Muscle of leg (tissue), 11 donors: ENCODE data around the gene GGT7. TPM values are rescaled to one million over a fixed set of nuclear protein-coding genes. Genes with fewer than 3 reads are reported as not detected.
A peak's percentile ranks its signal among the peaks of the same experiment; 100 is the strongest.

ENCODE experiments used
- DNase-seq: peaks from one replicate; pipeline ENCODE4 v3.0.0; 2013
- H3K27ac ChIP-seq: one replicate; pipeline ENCODE4 v1.5.1; 2013; ENCODE audit warnings: mild to moderate bottlenecking, low read length, control low read depth
- H3K27me3 ChIP-seq: one replicate; pipeline ENCODE4 v1.6.1; 2013; ENCODE audit warnings: low read length; ENCODE audit not compliant: control insufficient read depth, insufficient read depth
- H3K36me3 ChIP-seq: one replicate; pipeline ENCODE4 v1.6.1; 2013; ENCODE audit warnings: low read length; ENCODE audit not compliant: control insufficient read depth, insufficient read depth
- H3K4me1 ChIP-seq: one replicate; pipeline ENCODE4 v1.6.1; 2013; ENCODE audit warnings: low read length; ENCODE audit not compliant: control insufficient read depth, insufficient read depth
- H3K4me3 ChIP-seq: one replicate; pipeline ENCODE4 v1.5.1; 2013; ENCODE audit warnings: low read length, control low read depth
- H3K9me3 ChIP-seq: replicated peaks from 2 replicates; pipeline ENCODE4 v1.6.1; 2013; ENCODE audit warnings: low read depth, low read length; ENCODE audit not compliant: control insufficient read depth
- WGBS: methylation state at CpG from one replicate; pipeline ENCODE4 v1.1.5; 2013; ENCODE audit warnings: missing lambda C conversion rate; ENCODE audit not compliant: insufficient coverage; 5-methylcytosine and 5-hydroxymethylcytosine counted together
- polyA plus RNA-seq, 8 donors: library from polyadenylated mRNA; unstranded; fragments of 120-200 nt; gene quantifications; one replicate each; pipeline versions ENCODE4 v1.2.1 to v1.2.3, GENCODE V29; 2013; ENCODE audit warnings: inconsistent platforms in 1 of 8, low replicate concordance in 1 of 8; ENCODE audit not compliant: insufficient read length in 8 of 8, insufficient read depth in 1 of 8
- total RNA-seq: library from RNA; stranded (reverse); fragments of 120-200 nt; gene quantifications from one replicate; pipeline ENCODE4 v1.2.4, GENCODE V29; 2013

The GGT7 gene
- total and polyA plus RNA-seq, 9 donors: 4.5 to 24.7 (median 16.5) TPM

DNA sequence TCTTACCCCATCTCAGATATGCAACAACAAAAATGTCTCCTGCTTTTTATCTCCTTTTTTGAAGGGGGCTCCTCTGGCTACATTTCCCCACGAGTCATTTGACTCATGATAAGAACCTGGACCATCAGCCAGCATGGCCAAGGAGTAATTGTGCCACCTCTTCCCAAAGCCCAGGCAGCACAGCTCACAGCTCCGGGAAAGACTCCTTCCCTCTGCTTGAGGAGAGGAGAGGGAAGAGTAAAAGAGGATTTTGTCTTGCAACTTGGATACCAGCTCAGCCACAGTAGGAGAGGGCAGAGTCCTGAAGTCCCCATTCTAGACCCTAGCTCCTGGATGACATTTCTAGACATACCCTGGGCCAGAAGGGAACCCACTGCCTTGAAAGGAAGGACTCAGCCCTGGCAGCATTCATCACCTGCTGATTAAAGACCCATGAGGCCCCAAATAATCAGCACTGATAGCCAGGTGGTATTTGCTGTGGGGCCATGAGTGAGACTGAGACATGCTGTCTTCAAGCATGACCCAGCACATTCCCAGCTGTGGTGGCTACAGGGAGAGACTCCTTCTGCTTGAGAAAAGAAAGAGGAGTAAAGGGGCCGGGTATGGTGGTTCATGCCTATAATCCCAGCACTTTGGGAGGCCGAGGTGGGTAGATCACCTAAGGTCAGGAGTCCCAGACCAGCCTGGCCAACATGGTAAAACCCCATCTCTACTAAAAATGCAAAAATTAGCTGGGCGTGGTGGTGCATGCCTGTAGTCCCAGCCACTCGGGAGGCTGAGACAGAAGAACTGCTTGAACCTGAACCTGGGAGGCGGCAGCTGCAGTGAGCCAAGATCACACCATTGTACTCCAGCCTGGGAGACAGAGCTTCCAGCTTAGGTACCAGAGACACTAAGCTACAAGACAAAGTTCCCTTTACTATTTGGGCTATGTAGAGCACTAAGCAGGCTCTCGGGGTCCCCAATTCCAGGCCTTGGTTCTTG is 75.4 kb downstream of the GGT7 start:
- H3K4me3 ChIP-seq: no peak overlapping the region
- no peaks in the 10 kb centered on the region for H3K36me3 ChIP-seq
- H3K27ac ChIP-seq: no peak overlapping the region
- peak; percentile 11 for DNase-seq
- H3K27me3 ChIP-seq: no peaks in the 10 kb centered on the region
- WGBS: 90% methylated on average over 3 of the region's 8 CpGs
- peaks cover 2% of the 10 kb centered on the region for H3K9me3 ChIP-seq
- no peaks in the 10 kb centered on the region for H3K4me1 ChIP-seq

Other genes starting within 250 kb of the GGT7 start
- gene PIGU, start 195.8 kb downstream of the GGT7 start, total RNA-seq: 13.1 TPM
- 10 to 100 TPM; 19.7 to 26.8 (median 23.8) TPM for gene PIGU, start 195.8 kb downstream of the GGT7 start, polyA plus RNA-seq
- 2.4 TPM for gene TP53INP2, start 168.5 kb downstream of the GGT7 start, total RNA-seq
- gene TP53INP2, start 168.5 kb downstream of the GGT7 start, polyA plus RNA-seq: 10 to 100 TPM in 3 of 8 donors, 1 to 10 TPM in 5; 8.3 to 12.4 (median 9.9) TPM
- gene NCOA6, start 47.2 kb downstream of the GGT7 start, total RNA-seq: 11.3 TPM
- 10 to 100 TPM; 23.1 to 30.0 (median 27.2) TPM for gene NCOA6, start 47.2 kb downstream of the GGT7 start, polyA plus RNA-seq
- gene ACSS2, start 3.8 kb upstream of the GGT7 start, total RNA-seq: 39.1 TPM
- 10 to 100 TPM; 41.3 to 61.4 (median 50.6) TPM for gene ACSS2, start 3.8 kb upstream of the GGT7 start, polyA plus RNA-seq
- gene GSS, start 83.0 kb upstream of the GGT7 start, total RNA-seq: 29.1 TPM
- 10 to 100 TPM; 26.1 to 34.0 (median 29.5) TPM for gene GSS, start 83.0 kb upstream of the GGT7 start, polyA plus RNA-seq
- 21.7 TPM for gene MYH7B, start 83.0 kb upstream of the GGT7 start, total RNA-seq
- gene MYH7B, start 83.0 kb upstream of the GGT7 start, polyA plus RNA-seq: 100 to 1,000 TPM in 2 of 8 donors, 10 to 100 TPM in 6; 62.6 to 138 (median 79.1) TPM
- 28.6 TPM for gene TRPC4AP, start 220.0 kb upstream of the GGT7 start, total RNA-seq
- gene TRPC4AP, start 220.0 kb upstream of the GGT7 start, polyA plus RNA-seq: 10 to 100 TPM; 46.6 to 61.0 (median 56.7) TPM